NCI-H2081 treated with DMSO at 0.1 percent for 48 hours (cell line): ENCODE measurements around the gene PDE8B.

Source experiments
- DNase-seq: peaks from one replicate; lab custom pipeline; 2025; lab: John Stamatoyannopoulos, UW

Gene PDE8B

DNA sequence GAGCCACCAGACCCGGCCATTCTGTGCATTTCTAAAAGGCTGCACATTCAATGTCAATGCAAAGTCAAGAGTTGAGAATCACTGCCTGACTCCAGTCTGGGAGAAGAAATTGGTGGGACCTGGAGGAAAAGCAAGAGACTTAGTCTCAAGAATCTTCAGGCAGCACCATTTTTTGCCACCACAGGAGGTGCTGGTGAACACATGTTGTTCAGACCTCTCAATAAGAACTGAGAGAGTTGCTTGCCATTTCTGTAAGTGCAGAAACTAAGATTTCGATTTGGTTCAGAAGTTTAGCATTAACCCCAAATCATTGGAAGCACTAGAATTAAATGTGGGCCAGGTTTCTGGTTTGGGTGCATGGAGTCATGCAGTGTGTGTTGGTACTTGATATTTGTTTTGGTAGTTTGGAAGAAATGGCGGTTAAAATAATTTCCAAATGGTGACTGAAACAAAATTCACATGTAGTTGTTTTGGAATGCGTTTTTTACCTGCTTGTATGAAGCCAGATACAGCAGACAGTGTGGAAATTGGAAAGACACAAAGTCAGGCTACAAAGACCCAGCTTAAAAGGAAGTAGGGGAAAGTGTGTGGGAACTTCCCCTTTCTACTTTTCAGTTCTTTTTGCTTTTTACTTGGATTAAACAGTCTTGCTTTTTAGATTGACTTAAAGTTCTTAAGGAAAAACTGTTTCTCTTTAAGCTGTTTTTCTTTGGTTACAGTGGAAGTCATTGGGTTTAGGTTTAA is 20.4 kb downstream of the PDE8B start:
- no peak for DNase-seq

DNA sequence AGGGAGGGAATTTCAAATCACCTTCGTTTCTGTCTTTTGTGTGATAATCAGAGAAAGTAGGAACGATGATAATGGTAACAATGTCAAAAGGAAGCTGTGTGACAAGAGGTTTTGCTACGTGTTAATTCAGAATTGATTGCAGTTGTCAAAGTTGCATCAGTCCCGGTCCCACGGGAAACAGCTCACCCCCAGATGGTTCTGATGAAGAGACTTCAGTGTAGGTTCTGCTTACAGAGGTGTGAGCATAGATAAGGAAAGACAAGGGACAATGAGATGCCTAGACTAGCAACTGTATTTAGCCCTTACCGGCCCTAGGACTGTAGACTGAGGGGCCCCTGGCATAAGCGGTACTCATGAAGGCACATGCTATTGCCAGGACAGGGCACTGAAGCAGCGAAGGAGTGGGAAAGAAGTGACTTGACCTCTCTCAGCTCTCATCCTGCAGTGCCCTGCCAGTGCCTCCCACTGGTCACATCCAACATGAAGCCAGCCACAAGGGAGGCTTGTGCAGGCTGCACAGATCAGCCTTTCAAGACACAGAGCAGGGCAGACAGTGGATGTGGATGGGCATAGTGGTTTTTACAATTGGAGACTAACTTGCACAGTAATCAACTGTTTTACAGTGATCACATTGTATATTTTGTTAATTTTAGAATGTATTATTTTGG is 21.1 kb downstream of the PDE8B start:
- DNase-seq = no peak

GRCh38 chr5:77232574-77233358 is 22.3 kb downstream of the PDE8B start:
- no peak for DNase-seq

GRCh38 chr5:77235846-77236721 is 25.6 kb downstream of the PDE8B start:
- DNase-seq = no peak

DNA sequence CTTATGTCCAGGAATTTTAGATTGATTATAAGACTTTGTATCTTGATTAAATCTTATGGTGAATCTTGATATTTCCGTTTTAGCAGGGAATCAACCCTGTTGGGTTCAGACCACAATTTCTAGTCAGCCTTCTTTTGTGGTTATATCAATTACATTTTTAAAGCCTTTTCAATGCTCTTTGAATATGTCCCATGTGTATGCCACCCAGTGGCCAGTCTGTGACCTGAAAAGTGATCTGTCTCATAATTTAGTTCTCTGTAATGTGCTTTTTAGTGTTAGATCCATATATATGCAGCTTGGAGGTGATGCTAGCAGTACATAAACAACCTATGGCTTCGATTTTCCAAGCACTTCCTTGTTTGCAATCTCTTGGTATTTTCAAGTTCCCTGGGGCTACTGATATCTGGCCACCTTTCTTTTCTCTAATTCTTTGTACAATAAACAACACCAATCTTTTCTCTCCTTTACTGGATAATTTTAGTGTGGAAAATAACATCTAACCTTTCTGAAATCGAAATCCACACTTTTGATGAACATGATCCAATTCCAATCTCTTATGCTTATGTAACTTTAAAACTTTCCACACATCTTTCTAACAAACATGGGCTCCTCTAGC is 28.8 kb downstream of the PDE8B start:
- DNase-seq = no peak

DNA sequence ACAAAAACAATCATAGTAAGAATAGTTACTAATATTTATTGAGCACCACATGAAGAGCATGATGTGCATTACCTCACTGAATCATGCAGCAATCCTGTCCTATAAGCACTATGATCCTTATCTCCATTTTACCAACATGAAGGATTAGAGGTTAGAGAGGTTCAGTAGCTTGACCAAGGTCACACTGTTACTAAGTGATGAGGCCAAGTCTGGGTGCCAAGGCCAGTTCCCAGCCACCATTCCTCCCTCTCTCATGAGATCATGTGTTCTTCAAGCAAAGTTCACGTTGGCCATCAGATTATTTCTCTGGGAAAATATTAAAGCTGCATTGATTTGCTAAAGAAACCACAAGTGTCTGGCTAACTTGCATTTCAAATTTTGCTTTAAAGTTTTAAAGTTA is 31.0 kb downstream of the PDE8B start:
- DNase-seq = no peak

DNA sequence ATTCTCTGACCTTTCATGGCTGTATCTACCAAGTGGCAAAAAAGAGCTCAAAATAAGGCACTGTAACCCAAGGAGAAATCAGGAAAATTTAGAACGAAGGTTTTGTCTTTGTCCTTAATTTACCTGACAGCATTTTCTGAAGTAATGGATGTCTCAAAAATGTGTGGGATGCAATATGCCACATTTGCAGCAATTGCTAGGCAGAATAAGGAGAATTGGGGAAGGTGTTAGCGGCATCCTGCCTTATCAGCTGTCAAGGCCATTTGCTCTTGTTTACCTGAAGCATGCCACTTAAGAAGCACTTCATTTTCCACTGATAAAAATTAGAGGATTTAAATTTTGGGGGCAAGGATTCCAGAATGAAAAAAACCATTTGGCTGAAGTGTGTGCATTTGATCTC is 39.0 kb downstream of the PDE8B start:
- no peak for DNase-seq

GRCh38 chr5:77250021-77250420 is 39.5 kb downstream of the PDE8B start:
- no peak for DNase-seq

DNA sequence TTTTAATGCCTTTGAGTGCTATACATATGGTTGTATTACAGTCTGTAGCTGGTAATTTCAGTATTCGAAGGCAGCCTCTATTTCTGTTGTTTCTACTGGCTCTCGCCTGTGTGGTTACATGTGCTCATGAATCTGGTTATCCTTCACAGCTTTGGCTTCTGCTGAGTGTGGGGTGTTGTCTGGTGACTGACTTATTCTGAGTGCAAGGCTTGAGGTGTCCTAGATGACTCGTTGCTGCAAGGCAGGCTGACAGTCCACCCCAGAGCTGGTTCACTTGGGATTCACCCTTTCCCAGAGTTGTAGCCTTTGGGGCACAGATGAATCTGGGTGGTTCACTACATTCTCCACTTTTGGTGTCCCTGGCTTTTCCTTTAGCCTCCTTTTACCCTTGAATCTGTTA is 41.4 kb downstream of the PDE8B start:
- DNase-seq = no peak

DNA sequence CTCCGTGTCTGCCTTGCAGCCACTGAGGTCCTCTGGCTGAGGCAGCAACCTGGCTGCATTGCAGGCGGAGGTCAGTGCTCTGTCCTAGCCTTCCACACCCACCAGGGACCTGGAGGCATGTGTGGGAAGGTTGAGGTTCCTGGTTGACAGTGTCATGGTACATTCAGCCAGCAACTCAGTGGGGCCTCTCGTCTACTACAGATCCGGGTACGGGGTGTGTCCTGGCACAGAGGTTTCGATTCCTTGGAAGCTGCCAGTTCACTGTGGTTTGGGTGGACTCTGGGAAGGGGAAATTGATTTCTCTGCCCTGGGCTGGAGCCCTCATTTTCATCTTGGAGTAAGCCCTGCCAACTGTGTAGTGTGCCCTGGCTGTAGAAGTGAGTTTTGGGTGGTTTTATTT is 45.1 kb downstream of the PDE8B start:
- no peak for DNase-seq

DNA sequence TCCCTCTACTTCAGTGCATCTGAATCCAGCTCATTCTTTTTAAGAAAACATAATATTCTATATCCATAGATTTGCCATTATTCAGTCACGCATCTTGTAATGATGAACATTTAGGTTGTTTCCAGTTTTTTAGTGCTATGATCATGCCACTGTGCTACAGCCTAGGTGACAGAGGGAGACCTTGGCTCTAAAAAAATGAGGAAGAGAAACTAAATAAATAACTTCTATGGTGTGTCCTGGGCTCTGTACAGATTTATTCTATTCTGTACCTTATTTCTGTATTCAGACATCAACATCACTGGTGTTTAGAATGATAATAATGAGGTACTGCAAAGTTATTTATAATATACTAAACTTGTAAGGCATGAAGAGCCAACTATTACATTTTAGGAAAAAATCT is 45.9 kb downstream of the PDE8B start:
- no peak for DNase-seq

DNA sequence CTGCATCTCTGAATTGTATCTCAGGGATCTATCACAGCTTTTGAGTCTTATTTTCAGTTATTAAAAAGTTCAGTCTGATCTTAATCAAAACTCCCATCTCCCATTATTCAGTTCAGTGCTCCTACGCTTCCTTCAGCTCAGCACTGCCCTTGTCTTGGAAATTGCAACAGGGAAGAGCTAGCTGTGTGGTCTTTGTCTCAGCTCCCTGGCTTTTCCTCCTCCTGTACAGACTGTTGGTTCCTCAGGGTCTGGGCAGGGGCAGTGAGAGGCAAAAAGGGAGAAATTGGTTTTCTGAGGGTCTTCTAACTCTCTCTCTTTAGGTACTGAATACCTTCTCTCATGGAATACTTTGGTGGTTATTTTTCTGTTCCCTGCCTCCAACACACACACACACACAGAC is 48.2 kb downstream of the PDE8B start:
- DNase-seq = no peak

- no peak for DNase-seq
These were observed 49.0 kb downstream of the PDE8B start for GRCh38 chr5:77259476-77259875.

DNA sequence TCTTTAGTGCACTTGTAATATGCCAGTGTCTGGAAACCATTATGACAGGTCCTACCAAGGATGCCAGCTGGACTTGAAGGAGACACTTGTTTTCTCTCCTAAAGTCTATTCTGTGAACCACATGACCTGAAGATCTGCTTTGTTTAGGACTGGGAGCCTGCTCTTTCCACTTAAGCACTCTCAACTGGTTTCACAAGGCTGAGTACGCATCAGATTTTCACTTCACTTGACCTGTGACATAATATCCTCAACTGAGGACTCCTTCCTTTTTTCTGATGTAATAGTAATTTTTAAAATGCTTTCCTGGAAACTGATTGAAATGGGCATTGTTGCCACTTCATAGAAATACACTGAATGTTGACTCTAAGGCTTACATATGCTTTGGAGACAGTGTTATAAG is 52.2 kb downstream of the PDE8B start:
- no peak for DNase-seq

GRCh38 chr5:77266291-77266690 is 55.8 kb downstream of the PDE8B start:
- DNase-seq = no peak

DNA sequence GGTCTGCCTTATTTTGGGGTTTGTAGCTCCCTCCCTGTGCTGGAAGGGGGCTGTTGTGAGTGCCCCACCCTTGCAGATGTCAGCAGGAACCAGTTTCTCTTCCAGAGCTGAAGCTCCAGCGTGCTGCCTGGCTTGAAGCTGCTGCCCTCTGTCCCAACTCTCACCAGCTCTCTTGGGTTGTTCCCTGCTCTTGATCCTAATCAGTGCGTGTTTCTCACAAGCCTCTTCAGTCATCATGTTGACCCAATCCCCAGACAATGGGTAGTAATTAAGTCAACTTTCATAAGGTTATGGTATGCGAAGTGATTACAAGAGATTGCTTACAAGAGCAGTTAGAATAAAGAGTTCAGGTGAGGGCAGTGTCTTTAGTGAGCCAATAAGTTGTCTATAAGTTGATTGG is 57.0 kb downstream of the PDE8B start:
- no peak for DNase-seq

DNA sequence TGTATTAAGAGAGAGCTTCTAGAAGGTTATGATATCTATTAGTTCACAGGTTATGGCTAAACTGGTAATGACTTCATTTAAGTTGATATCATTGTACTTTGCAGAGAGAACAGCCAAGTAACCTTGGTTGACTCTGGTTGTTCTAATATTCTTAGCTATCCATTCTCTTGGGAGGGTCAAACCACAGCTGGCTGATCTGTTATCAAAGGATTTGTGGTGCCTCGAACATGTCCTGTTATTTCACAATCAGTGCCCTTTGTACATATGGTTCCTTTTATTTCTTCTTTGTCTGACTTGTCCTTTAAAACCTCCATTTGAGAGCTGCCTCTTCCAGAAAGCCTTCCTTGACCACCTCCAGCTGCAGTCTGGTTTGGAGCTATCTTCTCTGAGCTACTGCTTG is 61.7 kb downstream of the PDE8B start:
- no peak for DNase-seq

DNA sequence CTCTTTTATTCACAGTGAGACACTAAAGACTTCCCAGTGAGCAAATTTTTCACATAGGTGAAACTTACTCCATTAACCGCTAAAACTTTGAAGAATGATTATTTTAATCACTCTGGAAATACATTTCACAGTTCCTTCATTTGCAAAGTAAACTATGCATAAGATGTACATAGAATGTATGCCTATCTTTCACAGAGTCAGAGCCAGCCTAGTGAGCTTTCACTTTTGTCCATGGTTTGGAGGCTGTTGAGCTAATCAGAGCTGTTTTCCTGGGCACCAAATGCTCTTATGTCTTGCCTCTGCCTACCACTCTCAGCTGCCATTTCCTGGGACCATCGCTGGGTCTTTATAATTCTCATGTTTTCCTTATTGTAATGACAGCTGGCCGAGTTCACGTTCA is 67.3 kb downstream of the PDE8B start:
- DNase-seq = no peak

- no peak for DNase-seq
These were observed 69.6 kb downstream of the PDE8B start for GRCh38 chr5:77280036-77280435.

DNA sequence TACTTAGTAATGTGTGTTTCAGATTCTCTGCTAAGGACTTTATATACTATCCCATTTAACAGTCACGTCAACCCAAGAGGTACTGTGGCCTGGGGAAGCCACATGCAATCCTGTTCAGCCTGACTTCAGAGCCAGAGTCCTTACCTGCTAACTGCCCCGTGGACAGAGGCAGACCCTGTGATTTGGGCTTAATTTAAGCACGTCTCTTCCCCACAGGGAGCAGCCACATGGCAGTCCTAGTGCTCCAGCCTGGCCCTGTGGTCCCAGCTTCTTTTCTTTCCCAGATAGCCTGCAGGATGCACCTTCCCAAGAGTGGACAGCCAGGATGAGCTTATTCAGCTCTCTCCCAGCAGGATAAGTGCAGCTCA is 71.5 kb downstream of the PDE8B start:
- no peak for DNase-seq

DNA sequence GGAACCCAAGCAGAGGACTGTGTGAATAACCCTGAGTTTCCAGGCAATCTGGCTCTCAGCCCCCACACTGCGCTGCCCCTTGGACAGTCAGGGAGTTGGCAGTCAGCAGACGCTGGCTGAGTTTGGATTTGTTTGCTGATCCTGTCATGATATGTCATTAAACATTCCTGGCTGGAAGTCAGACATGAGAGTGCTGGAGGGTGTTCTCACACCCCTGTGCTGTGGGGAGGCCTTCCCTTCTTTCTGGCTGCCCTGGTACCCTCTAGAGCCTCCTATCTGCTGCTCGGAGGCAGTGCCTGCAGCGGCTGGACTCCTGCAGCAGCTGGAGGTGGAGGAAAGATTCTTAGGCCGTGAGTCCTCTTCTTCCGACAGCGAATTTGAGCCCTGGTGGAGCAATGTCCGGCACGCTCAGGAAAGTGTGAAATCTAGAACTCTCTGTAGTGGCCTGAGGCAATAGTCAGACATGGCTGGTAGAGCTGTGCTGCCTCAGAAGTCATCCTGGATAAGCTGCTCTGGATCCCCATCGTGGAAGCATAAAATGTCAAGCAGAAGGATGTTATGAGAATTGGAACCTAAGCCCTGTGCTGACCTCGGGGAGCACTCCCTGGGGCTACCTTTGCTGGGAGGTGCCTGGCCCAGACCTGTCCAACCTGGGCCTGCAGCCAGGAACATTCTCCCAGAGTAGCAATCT is 72.0 kb downstream of the PDE8B start:
- DNase-seq = no peak
